GM23248 (cell line): Measurements from ENCODE around the gene A1BG.

ENCODE experiments used
- EZH2 ChIP-seq: fragments of 200-600 bp; sonication (generic); IDR thresholded peaks from 2 replicates; pipeline ENCODE4 v1.6.1; 2018; ENCODE audit warnings: antibody characterized with exemption, mild to moderate bottlenecking; ENCODE audit not compliant: insufficient read depth, poor library complexity, severe bottlenecking
- EZH2phosphoT487 ChIP-seq: fragments of 200-600 bp; sonication (generic); IDR thresholded peaks from 2 replicates; pipeline ENCODE4 v1.6.1; 2018; ENCODE audit warnings: antibody characterized with exemption, moderate library complexity, mild to moderate bottlenecking, low read depth; ENCODE audit not compliant: insufficient read depth

DNA sequence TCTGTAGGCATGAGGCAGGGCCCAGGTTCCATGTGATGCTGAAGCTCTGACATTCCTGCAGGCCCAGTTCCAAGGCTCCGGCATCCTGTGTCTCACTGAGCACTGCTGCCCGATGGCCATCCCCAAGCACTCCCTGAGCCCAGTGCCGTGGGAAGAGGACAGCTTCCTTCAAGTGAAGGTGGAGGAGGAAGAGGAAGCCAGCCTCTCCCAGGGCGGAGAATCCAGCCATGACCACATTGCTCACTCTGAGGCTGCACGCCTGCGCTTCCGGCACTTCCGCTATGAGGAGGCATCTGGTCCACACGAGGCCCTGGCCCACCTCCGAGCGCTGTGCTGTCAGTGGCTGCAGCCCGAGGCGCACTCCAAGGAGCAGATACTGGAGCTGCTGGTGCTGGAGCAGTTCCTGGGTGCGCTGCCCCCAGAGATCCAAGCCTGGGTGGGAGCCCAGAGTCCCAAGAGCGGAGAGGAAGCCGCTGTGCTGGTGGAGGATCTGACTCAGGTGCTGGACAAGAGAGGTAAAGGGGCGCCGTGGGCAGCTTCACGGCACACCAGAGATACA, 18.5 kb downstream of the A1BG start:
- no peak for TF ChIP-seq EZH2
- TF ChIP-seq EZH2phosphoT487, result no peak
